ENCODE data around the gene ACY1.
A peak's percentile ranks its signal among the peaks of the same experiment; 100 is the strongest.

ACY1 gene

DNA sequence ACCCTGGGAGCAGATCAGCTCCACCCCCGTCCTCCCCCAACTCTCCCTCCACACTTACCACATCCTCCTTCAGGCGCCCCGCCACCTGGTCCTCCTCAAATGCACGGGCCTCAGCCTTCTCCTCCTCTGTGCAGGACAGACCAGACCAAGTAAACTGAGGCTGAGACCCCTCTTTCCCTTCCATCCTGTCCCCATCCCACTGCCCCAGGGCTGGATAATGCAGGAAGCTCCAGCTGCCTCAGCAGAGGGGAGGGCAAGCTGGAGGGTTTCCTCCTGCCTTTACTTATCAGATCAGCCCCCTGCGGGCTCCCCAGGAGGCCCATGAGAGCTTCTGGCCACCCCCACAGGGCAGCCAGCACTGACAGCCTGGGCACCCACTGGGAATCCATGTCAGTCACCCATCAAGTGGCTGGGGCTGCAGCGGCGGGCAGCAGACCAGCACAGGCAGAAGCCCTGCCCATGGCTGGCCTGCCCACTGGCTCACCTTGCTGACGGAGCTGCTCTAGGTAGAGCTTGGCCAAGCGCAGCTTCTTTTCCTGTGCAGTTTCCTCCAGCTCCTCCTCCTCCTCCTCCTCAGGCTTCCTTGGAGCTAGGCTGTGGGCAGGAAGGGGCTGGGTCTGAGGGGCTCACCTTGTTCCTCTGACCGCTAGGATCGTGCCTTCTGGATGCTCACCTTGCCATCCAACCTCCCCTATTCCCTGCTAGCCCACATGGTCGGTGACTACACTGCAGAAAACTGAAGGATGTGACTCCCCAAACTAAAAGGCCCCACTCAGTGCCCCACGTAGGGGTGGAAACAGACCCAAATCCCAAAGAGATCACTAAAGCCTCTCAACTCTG lies 45.5 kb upstream of the ACY1 start:
- no peak overlapping the region for H3K4me3 ChIP-seq
- H3K27ac ChIP-seq, result no peak overlapping the region
- TF ChIP-seq, protein P1, sequence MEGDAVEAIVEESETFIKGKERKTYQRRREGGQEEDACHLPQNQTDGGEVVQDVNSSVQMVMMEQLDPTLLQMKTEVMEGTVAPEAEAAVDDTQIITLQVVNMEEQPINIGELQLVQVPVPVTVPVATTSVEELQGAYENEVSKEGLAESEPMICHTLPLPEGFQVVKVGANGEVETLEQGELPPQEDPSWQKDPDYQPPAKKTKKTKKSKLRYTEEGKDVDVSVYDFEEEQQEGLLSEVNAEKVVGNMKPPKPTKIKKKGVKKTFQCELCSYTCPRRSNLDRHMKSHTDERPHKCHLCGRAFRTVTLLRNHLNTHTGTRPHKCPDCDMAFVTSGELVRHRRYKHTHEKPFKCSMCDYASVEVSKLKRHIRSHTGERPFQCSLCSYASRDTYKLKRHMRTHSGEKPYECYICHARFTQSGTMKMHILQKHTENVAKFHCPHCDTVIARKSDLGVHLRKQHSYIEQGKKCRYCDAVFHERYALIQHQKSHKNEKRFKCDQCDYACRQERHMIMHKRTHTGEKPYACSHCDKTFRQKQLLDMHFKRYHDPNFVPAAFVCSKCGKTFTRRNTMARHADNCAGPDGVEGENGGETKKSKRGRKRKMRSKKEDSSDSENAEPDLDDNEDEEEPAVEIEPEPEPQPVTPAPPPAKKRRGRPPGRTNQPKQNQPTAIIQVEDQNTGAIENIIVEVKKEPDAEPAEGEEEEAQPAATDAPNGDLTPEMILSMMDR (IDR thresholded peaks at IDR 0.05), result no peak
- peak; percentile 64 for DNase-seq (ENCODE audit: low spot score)

DNA sequence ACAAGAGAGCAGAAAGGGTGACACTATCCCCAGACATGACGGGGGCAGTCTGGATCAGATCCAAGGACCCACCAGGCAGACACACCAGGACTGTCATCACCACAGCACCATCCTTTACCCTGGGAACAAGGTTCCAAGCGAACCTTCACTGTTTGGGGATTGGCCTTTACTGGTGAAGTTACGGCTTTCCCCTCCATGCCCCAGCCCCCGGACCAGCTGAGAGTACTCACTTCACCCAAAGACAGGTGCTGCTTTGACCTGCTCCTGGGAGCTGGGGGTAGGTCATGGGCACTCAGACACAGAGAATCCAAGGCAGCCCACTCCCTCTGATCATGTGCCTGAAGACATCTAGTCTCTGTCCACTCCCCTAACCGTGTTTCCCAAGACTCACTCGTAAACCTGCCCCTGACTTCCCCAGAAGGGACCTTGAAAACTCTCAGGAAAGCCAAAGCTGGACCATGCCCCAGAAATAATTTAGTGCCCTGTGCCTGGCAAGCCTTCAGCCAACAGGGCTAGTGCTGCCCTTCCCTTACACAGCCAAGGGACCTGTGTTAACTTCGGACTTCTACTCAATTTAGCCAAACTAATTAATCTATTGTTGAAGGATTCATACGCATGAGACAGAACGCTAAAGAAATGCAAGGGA lies 44.4 kb upstream of the ACY1 start:
- TF ChIP-seq, protein P1 (IDR thresholded peaks at IDR 0.05), result no peak
- H3K4me3 ChIP-seq, result no peak overlapping the region
- DNase-seq (ENCODE audit: low spot score), result peak; percentile 60
- no peak overlapping the region for H3K27ac ChIP-seq

- peak overlapping the region; percentile 75 for H3K4me3 ChIP-seq
- H3K27ac ChIP-seq, result no peak overlapping the region
- peak; percentile 60 for DNase-seq (ENCODE audit: low spot score)
- TF ChIP-seq, protein P1 (IDR thresholded peaks at IDR 0.05), result no peak
These were observed 42.5 kb upstream of the ACY1 start for GRCh38 chr3:51940648-51941462.

DNA sequence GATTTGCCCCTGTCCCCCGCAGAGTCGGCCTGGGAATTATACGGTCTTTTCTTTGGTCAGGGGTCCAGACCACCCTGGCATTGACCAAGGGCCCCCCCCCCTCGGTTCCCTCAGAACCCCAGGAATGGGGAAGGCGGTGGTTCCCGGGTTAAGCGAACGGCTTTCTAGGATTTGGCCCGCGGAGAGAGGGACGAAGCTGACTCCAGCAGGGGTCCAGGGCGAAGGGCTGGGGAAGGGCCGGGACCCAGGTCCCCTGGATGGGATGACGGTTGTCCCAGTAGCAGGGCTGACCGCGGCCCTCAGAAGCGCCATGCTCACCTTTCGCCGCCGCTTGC lies 41.9 kb upstream of the ACY1 start:
- H3K27ac ChIP-seq, result peak overlapping the region in 1 of 2 donors; percentile 64
- TF ChIP-seq, protein P1 (IDR thresholded peaks at IDR 0.05), result no peak
- no peak for DNase-seq (ENCODE audit: low spot score)
- H3K4me3 ChIP-seq, result peak overlapping the region; percentile 75

- peak; percentile 100 for DNase-seq (ENCODE audit: low spot score)
- TF ChIP-seq, protein P1 (IDR thresholded peaks at IDR 0.05), result peak; percentile 99
- Histone ChIP-seq H3K4me3 (peak within 1 kb of the TSS; percentile 75), H3K27ac (peak within 1 kb of the TSS; percentile 95 to 97)
These were observed 41.3 kb upstream of the ACY1 start, which contains the start of the genes PARP3 and RRP9 for GRCh38 chr3:51941798-51942602. PARP3 (plus strand) TSS chr3:51942363; CDS start chr3:51943356, 993 bp downstream. RRP9 (minus strand) TSS chr3:51941904; CDS start chr3:51941867, 37 bp downstream.
